GM18519 (cell line): ENCODE results near the gene GGTA1.

Source experiments
- ATAC-seq: cut with Tn5 transposase; IDR thresholded peaks from one replicate; pipeline ENCODE4 v1.9.1; 2021; ENCODE audit warnings: mild to moderate bottlenecking, moderate library complexity; ENCODE audit not compliant: unreplicated experiment, low FRiP score

The GGTA1 gene

GRCh38 chr9:121424024-121424432 is 75.6 kb downstream of the GGTA1 start:
- ATAC-seq = no peak

- no peak for ATAC-seq
These were observed 87.7 kb downstream of the GGTA1 start for GRCh38 chr9:121411993-121412392.

GRCh38 chr9:121405899-121406298 is 93.7 kb downstream of the GGTA1 start:
- ATAC-seq = no peak
